Stimulated activated CD4-positive, alpha-beta T cell treated with anti-CD3 and anti-CD28 coated beads, Interleukin-4, amount 100 ng/mL, for 1 hour (primary cell): ENCODE measurements around the gene ADGRV1.
"Not testable (repeated sequence)": the region's sequence is repeated elsewhere in the genome, so short reads cannot be mapped to it uniquely, and the experiment has no call there.

Experiments used
- DNase-seq: peaks from one replicate; pipeline ENCODE4 v3.0.0-alpha.2; 2020

Gene ADGRV1

GRCh38 chr5:90747693-90748092 lies 189.1 kb downstream of the ADGRV1 start:
- DNase-seq = no peak

- DNase-seq = no peak
Measured at GRCh38 chr5:90759119-90759518, 200.5 kb downstream of the ADGRV1 start.

- no peak for DNase-seq
Measured at GRCh38 chr5:90767710-90768109, 209.1 kb downstream of the ADGRV1 start.

GRCh38 chr5:90770006-90770541 lies 211.5 kb downstream of the ADGRV1 start:
- not testable (repeated sequence) for DNase-seq

- no peak for DNase-seq
Measured at GRCh38 chr5:90777959-90778358, 219.4 kb downstream of the ADGRV1 start.

- peak; percentile 63 for DNase-seq
Measured at GRCh38 chr5:90783460-90784333, 225.1 kb downstream of the ADGRV1 start.

GRCh38 chr5:90786756-90787155 lies 228.2 kb downstream of the ADGRV1 start:
- no peak for DNase-seq

- no peak for DNase-seq
Measured at GRCh38 chr5:90792725-90793124, 234.1 kb downstream of the ADGRV1 start.

GRCh38 chr5:90793183-90793582 lies 234.6 kb downstream of the ADGRV1 start:
- no peak for DNase-seq

- not testable (repeated sequence) for DNase-seq
Measured at GRCh38 chr5:90796919-90797318, 238.3 kb downstream of the ADGRV1 start.

- DNase-seq = not testable (repeated sequence)
Measured at GRCh38 chr5:90800082-90800481, 241.5 kb downstream of the ADGRV1 start.

GRCh38 chr5:90800515-90800914 lies 241.9 kb downstream of the ADGRV1 start:
- DNase-seq = not testable (repeated sequence)

- no peak for DNase-seq
Measured at GRCh38 chr5:90802474-90803317, 244.1 kb downstream of the ADGRV1 start.

- DNase-seq = no peak
Measured at GRCh38 chr5:90803381-90803780, 244.8 kb downstream of the ADGRV1 start.

GRCh38 chr5:90803876-90804275 lies 245.3 kb downstream of the ADGRV1 start:
- no peak for DNase-seq

- DNase-seq = no peak
Measured at GRCh38 chr5:90807496-90807895, 248.9 kb downstream of the ADGRV1 start.

GRCh38 chr5:90809311-90810056 lies 250.9 kb downstream of the ADGRV1 start:
- DNase-seq = no peak

GRCh38 chr5:90810211-90810610 lies 251.6 kb downstream of the ADGRV1 start:
- no peak for DNase-seq

- DNase-seq = no peak
Measured at GRCh38 chr5:90813392-90813791, 254.8 kb downstream of the ADGRV1 start.

GRCh38 chr5:90822062-90822461 lies 263.5 kb downstream of the ADGRV1 start:
- not testable (repeated sequence) for DNase-seq

- DNase-seq = no peak
Measured at GRCh38 chr5:90824436-90824835, 265.8 kb downstream of the ADGRV1 start.

- DNase-seq = no peak
Measured at GRCh38 chr5:90830058-90830457, 271.5 kb downstream of the ADGRV1 start.

- DNase-seq = no peak
Measured at GRCh38 chr5:90833753-90834152, 275.2 kb downstream of the ADGRV1 start.
